SJSA1 (cell line): ENCODE results near the gene NXNL1. TPM values are rescaled to one million over a fixed set of nuclear protein-coding genes. Genes with fewer than 3 reads are reported as not detected.
A peak's percentile ranks its signal among the peaks of the same experiment; 100 is the strongest.
"Not testable (repeated sequence)": the region's sequence is repeated elsewhere in the genome, so short reads cannot be mapped to it uniquely, and the experiment has no call there.

Experiments
- DNase-seq, 2 experiments: peaks; one replicate each; pipeline ENCODE4 v3.0.0-alpha.2; 2015 to 2020; ENCODE audit warnings: low spot score in 2 of 2, low read depth in 1 of 2
- H3K27ac ChIP-seq: fragments of 250-450 bp; sonication (Bioruptor Pico); 2 replicates; pipeline ENCODE4 v1.5.1; 2020; ENCODE audit warnings: mild to moderate bottlenecking, moderate library complexity
- H3K27me3 ChIP-seq: fragments of 250-450 bp; sonication (Bioruptor Pico); replicated peaks from 2 replicates; pipeline ENCODE4 v1.5.1; 2020; ENCODE audit warnings: mild to moderate bottlenecking, moderate library complexity
- H3K36me3 ChIP-seq: fragments of 250-450 bp; sonication (Bioruptor Pico); 2 replicates; pipeline ENCODE4 v1.5.1; 2020; ENCODE audit warnings: mild to moderate bottlenecking
- H3K4me1 ChIP-seq: fragments of 250-450 bp; sonication (Bioruptor Pico); replicated peaks from 2 replicates; pipeline ENCODE4 v1.6.1; 2021; ENCODE audit warnings: mild to moderate bottlenecking
- H3K4me3 ChIP-seq: fragments of 250-450 bp; sonication (Bioruptor Pico); 2 replicates; pipeline ENCODE4 v1.5.1; 2020; ENCODE audit warnings: mild to moderate bottlenecking
- H3K9me3 ChIP-seq: fragments of 250-450 bp; sonication (Bioruptor Pico); replicated peaks from 2 replicates; pipeline ENCODE4 v1.5.1; 2020; ENCODE audit warnings: mild to moderate bottlenecking
- total RNA-seq: library from RNA; depleted of rRNA; stranded (reverse); fragments of >200 nt; shearing (Covaris generic); gene quantifications from 2 replicates; pipeline ENCODE4 v1.2.3, GENCODE V29; 2014

The NXNL1 gene
- total RNA-seq, 1 experiment from 2014 or later: not detected

GRCh38 chr19:17475541-17476115 is 14.9 kb upstream of the NXNL1 start:
- no peak overlapping the region; the same call in 1 of the 2 replicates for H3K27ac ChIP-seq
- H3K4me1 ChIP-seq: peaks cover 9% of the 10 kb centered on the region
- no peak for DNase-seq
- H3K4me3 ChIP-seq: no peak overlapping the region
- no peaks in the 10 kb centered on the region for H3K27me3 ChIP-seq
- no peaks in the 10 kb centered on the region for H3K36me3 ChIP-seq
- no peaks in the 10 kb centered on the region for H3K9me3 ChIP-seq

- not testable (repeated sequence) for H3K27me3 ChIP-seq, H3K4me3 ChIP-seq, H3K4me1 ChIP-seq, DNase-seq, H3K9me3 ChIP-seq, H3K36me3 ChIP-seq, H3K27ac ChIP-seq
These were observed 14.3 kb upstream of the NXNL1 start for GRCh38 chr19:17475011-17475540.

- no peak for DNase-seq
- H3K27me3 ChIP-seq: no peaks in the 10 kb centered on the region
- no peak overlapping the region for H3K27ac ChIP-seq
- H3K4me3 ChIP-seq: no peak overlapping the region
- H3K36me3 ChIP-seq: no peaks in the 10 kb centered on the region
- peaks cover 17% of the 10 kb centered on the region for H3K4me1 ChIP-seq
- no peaks in the 10 kb centered on the region for H3K9me3 ChIP-seq
These were observed 12.3 kb upstream of the NXNL1 start for GRCh38 chr19:17473041-17473440.

- Histone ChIP-seq H3K36me3 (no peaks in the 10 kb centered on the region), H3K9me3 (no peaks in the 10 kb centered on the region), H3K27ac (no peak overlapping the region), H3K27me3 (no peaks in the 10 kb centered on the region), H3K4me1 (peaks cover 25% of the 10 kb centered on the region), H3K4me3 (no peak overlapping the region)
- DNase-seq: no peak
These were observed 10.8 kb upstream of the NXNL1 start for GRCh38 chr19:17471410-17472125.

GRCh38 chr19:17470068-17470841 is 9.5 kb upstream of the NXNL1 start, which contains the start of gene SLC27A1:
SLC27A1 (plus strand) TSS chr19:17470524; CDS start chr19:17470541, 17 bp downstream.
- Histone ChIP-seq H3K9me3 (no peaks in the 10 kb centered on the region), H3K36me3 (no peaks in the 10 kb centered on the region), H3K4me1 (peaks cover 19% of the 10 kb centered on the region), H3K27me3 (no peaks in the 10 kb centered on the region), H3K4me3 (peak within 1 kb of the TSS; percentile 76), H3K27ac (peak within 1 kb of the TSS; percentile 57)
- peak; percentile 98 to 99 for DNase-seq

GRCh38 chr19:17469481-17470067 is 8.8 kb upstream of the NXNL1 start:
- Histone ChIP-seq H3K4me1 (peaks cover 19% of the 10 kb centered on the region), H3K27ac (peak overlapping the region; percentile 57), H3K27me3 (no peaks in the 10 kb centered on the region), H3K4me3 (peak overlapping the region; percentile 76), H3K9me3 (no peaks in the 10 kb centered on the region), H3K36me3 (no peaks in the 10 kb centered on the region)
- peak; percentile 65 to 95 for DNase-seq

GRCh38 chr19:17469092-17469480 is 8.4 kb upstream of the NXNL1 start:
- no peak for DNase-seq
- peaks cover 19% of the 10 kb centered on the region for H3K4me1 ChIP-seq
- H3K36me3 ChIP-seq: no peaks in the 10 kb centered on the region
- H3K4me3 ChIP-seq: peak overlapping the region; percentile 76
- H3K27ac ChIP-seq: peak overlapping the region; percentile 57; the same call in 1 of the 2 replicates
- no peaks in the 10 kb centered on the region for H3K9me3 ChIP-seq
- H3K27me3 ChIP-seq: no peaks in the 10 kb centered on the region

- Histone ChIP-seq H3K4me3 (no peak overlapping the region), H3K27ac (no peak overlapping the region), H3K27me3 (no peaks in the 10 kb centered on the region), H3K4me1 (peaks cover 19% of the 10 kb centered on the region), H3K9me3 (no peaks in the 10 kb centered on the region), H3K36me3 (no peaks in the 10 kb centered on the region)
- DNase-seq: no peak
These were observed 7.8 kb upstream of the NXNL1 start for GRCh38 chr19:17468302-17469091.

- peak in 1 of 2 experiments; percentile 26 for DNase-seq
- Histone ChIP-seq H3K36me3 (no peaks in the 10 kb centered on the region), H3K4me3 (no peak overlapping the region), H3K27me3 (no peaks in the 10 kb centered on the region), H3K27ac (no peak overlapping the region), H3K4me1 (peaks cover 16% of the 10 kb centered on the region), H3K9me3 (no peaks in the 10 kb centered on the region)
These were observed 7.0 kb upstream of the NXNL1 start for GRCh38 chr19:17467471-17468301.

GRCh38 chr19:17466487-17466850 is 5.7 kb upstream of the NXNL1 start:
- Histone ChIP-seq H3K9me3 (no peaks in the 10 kb centered on the region), H3K4me1 (peaks cover 16% of the 10 kb centered on the region), H3K36me3 (no peaks in the 10 kb centered on the region), H3K27ac (no peak overlapping the region), H3K27me3 (no peaks in the 10 kb centered on the region), H3K4me3 (no peak overlapping the region)
- DNase-seq: no peak

GRCh38 chr19:17458970-17459369 is 1.8 kb downstream of the NXNL1 start:
- Histone ChIP-seq H3K4me1 (peaks cover 4% of the 10 kb centered on the region; the same call in 1 of the 2 replicates), H3K27me3 (peaks cover 30% of the 10 kb centered on the region), H3K9me3 (no peaks in the 10 kb centered on the region), H3K36me3 (no peaks in the 10 kb centered on the region), H3K27ac (no peak overlapping the region), H3K4me3 (no peak overlapping the region)
- DNase-seq: no peak

- Histone ChIP-seq H3K4me1 (peaks cover 4% of the 10 kb centered on the region; the same call in 1 of the 2 replicates), H3K36me3 (no peaks in the 10 kb centered on the region), H3K27ac (no peak overlapping the region), H3K4me3 (no peak overlapping the region), H3K9me3 (no peaks in the 10 kb centered on the region), H3K27me3 (peaks cover 35% of the 10 kb centered on the region)
- no peak for DNase-seq
These were observed 3.1 kb downstream of the NXNL1 start for GRCh38 chr19:17457616-17458015.
